SK-N-MC (cell line): ENCODE data around the gene SKP1.

Source experiments
- DNase-seq: peaks from one replicate; pipeline ENCODE4 v3.0.0-alpha.2; 2011; ENCODE audit warnings: low read depth, low spot score
- H3K27ac ChIP-seq: fragments of 200-600 bp; sonication (generic); 2 replicates; pipeline ENCODE4 v1.5.1; 2016; ENCODE audit warnings: mixed run types
- H3K36me3 ChIP-seq: fragments of 200-600 bp; sonication (generic); 2 replicates; pipeline ENCODE4 v1.6.1; 2017; ENCODE audit warnings: antibody characterized with exemption, low read length, mixed read lengths; ENCODE audit not compliant: insufficient read depth
- H3K4me3 ChIP-seq: fragments of 200-600 bp; sonication (generic); 2 replicates; pipeline ENCODE4 v1.5.1; 2016
- H3K9ac ChIP-seq: fragments of 200-600 bp; sonication (generic); 2 replicates; pipeline ENCODE4 v1.8.0; 2017; ENCODE audit warnings: mixed run types, mixed read lengths; ENCODE audit not compliant: insufficient read length
- H3K9me3 ChIP-seq: fragments of 200-600 bp; sonication (generic); 2 replicates; pipeline ENCODE4 v1.6.1; 2017; ENCODE audit warnings: low read depth, mild to moderate bottlenecking, antibody characterized with exemption, low read length, moderate library complexity, mixed read lengths
- EZH2 ChIP-seq: fragments of 200-600 bp; sonication (generic); IDR thresholded peaks from one replicate; pipeline ENCODE4 v1.6.1; 2017; ENCODE audit warnings: antibody characterized with exemption
- FOXP2 ChIP-seq: optimal IDR thresholded peaks from 2 replicates; pipeline ENCODE3; 2011; ENCODE audit warnings: mild to moderate bottlenecking, moderate library complexity; ENCODE audit not compliant: insufficient read depth; ENCODE audit errors: extremely low read length, control extremely low read depth
- POLR2AphosphoS5 ChIP-seq: IDR thresholded peaks from 2 replicates; pipeline ENCODE4 v1.6.1; 2012; ENCODE audit warnings: mild to moderate bottlenecking, low read depth, low read length, borderline replicate concordance

Gene SKP1

GRCh38 chr5:134133995-134134541 lies 42.7 kb downstream of the SKP1 start:
- Histone ChIP-seq H3K9ac (no peak overlapping the region), H3K36me3 (peaks cover 20% of the 10 kb centered on the region; the same call in 1 of the 2 replicates), H3K9me3 (no peaks in the 10 kb centered on the region), H3K4me3 (no peak overlapping the region), H3K27ac (no peak overlapping the region)
- no peak for DNase-seq
- TF ChIP-seq POLR2AphosphoS5 = no peak
- TF ChIP-seq FOXP2 = no peak
- no peak for TF ChIP-seq EZH2

GRCh38 chr5:134133188-134133994 lies 43.4 kb downstream of the SKP1 start:
- no peak for DNase-seq
- no peak overlapping the region for H3K27ac ChIP-seq
- H3K4me3 ChIP-seq = no peak overlapping the region
- H3K36me3 ChIP-seq = peaks cover 20% of the 10 kb centered on the region; the same call in 1 of the 2 replicates
- TF ChIP-seq EZH2 (no peak), FOXP2 (no peak), POLR2AphosphoS5 (no peak)
- H3K9ac ChIP-seq = no peak overlapping the region
- no peaks in the 10 kb centered on the region for H3K9me3 ChIP-seq

GRCh38 chr5:134132372-134133187 lies 44.2 kb downstream of the SKP1 start:
- Histone ChIP-seq H3K27ac (no peak overlapping the region), H3K9me3 (no peaks in the 10 kb centered on the region), H3K36me3 (peaks cover 20% of the 10 kb centered on the region; the same call in 1 of the 2 replicates), H3K4me3 (no peak overlapping the region), H3K9ac (no peak overlapping the region)
- no peak for DNase-seq
- TF ChIP-seq EZH2 = no peak
- TF ChIP-seq POLR2AphosphoS5 = no peak
- no peak for TF ChIP-seq FOXP2

DNA sequence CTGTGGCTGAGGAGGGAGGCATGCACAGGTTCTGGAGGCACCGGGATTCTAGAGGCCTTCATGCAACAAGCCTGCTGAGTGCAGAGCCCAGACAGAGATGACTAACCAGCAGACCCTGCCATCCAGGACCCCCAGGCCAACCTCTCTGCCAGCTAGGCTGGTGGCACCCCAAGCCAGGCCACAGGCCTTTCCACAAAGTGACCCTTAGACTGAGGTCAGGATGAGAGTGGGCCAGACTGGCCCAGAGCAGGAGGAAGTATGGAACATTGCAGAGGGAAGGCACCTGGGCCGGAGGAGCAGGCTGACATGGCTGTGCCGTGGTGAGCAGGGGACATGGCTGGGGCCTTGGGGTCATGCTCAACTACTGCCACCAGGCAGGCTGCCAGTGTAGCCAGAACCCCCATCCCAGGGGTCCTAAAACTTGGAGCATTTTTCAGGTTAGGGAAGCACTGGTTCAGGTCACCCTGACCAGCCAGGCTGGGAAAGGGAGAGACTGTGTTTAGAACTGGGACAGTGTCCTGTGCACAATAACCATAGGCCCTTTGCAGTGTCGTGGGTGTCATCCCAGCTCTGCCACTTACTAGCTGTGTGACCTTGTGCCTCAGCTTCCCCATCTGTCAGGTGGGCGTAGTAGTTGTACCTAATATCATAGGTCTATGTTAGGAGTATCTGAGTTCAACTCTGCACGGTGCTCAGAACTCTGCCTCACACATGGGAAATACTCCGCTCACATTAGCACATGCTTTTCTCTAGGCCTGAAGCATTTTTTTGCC lies 45.0 kb downstream of the SKP1 start:
- Histone ChIP-seq H3K36me3 (peaks cover 18% of the 10 kb centered on the region; the same call in 1 of the 2 replicates), H3K9ac (no peak overlapping the region), H3K9me3 (no peaks in the 10 kb centered on the region), H3K4me3 (no peak overlapping the region), H3K27ac (no peak overlapping the region)
- TF ChIP-seq EZH2 (no peak), FOXP2 (no peak), POLR2AphosphoS5 (no peak)
- no peak for DNase-seq

DNA sequence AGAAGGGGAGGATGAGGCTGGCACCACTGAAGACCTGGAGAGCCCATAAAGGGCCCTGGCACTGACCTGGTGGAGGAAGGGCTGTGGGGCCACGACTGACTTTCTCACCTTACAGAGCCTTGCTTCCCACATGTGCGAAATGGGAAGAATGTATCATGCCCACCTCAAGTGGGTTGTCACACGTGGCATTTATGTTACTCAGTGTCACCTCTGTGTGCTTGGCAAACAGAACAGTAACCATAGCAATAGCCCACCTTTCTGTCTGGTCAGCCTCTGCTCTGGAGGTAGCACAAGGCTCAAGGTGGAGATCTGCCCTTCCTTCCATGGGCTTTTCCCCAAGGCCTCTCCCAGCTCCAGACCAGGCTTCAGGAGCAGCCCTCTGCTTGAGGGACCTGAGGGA lies 45.6 kb downstream of the SKP1 start:
- DNase-seq = no peak
- TF ChIP-seq EZH2 (no peak), POLR2AphosphoS5 (no peak), FOXP2 (no peak)
- no peaks in the 10 kb centered on the region for H3K9me3 ChIP-seq
- H3K27ac ChIP-seq = no peak overlapping the region
- H3K4me3 ChIP-seq = no peak overlapping the region
- H3K36me3 ChIP-seq = peaks cover 13% of the 10 kb centered on the region; the same call in 1 of the 2 replicates
- H3K9ac ChIP-seq = no peak overlapping the region

GRCh38 chr5:134130239-134130945 lies 46.4 kb downstream of the SKP1 start:
- DNase-seq = no peak
- no peak overlapping the region for H3K9ac ChIP-seq
- TF ChIP-seq POLR2AphosphoS5 = no peak
- H3K27ac ChIP-seq = no peak overlapping the region
- H3K4me3 ChIP-seq = no peak overlapping the region
- H3K9me3 ChIP-seq = no peaks in the 10 kb centered on the region
- peaks cover 6% of the 10 kb centered on the region; the same call in 1 of the 2 replicates for H3K36me3 ChIP-seq

- peaks cover 5% of the 10 kb centered on the region; the same call in 1 of the 2 replicates for H3K36me3 ChIP-seq
- H3K4me3 ChIP-seq = no peak overlapping the region
- H3K9me3 ChIP-seq = no peaks in the 10 kb centered on the region
- H3K9ac ChIP-seq = no peak overlapping the region
- TF ChIP-seq EZH2 = no peak
- no peak for TF ChIP-seq FOXP2
- no peak overlapping the region for H3K27ac ChIP-seq
- DNase-seq = no peak
Measured at GRCh38 chr5:134129411-134130238, 47.1 kb downstream of the SKP1 start.
